ENCODE data around the gene ITGB1.

DNA sequence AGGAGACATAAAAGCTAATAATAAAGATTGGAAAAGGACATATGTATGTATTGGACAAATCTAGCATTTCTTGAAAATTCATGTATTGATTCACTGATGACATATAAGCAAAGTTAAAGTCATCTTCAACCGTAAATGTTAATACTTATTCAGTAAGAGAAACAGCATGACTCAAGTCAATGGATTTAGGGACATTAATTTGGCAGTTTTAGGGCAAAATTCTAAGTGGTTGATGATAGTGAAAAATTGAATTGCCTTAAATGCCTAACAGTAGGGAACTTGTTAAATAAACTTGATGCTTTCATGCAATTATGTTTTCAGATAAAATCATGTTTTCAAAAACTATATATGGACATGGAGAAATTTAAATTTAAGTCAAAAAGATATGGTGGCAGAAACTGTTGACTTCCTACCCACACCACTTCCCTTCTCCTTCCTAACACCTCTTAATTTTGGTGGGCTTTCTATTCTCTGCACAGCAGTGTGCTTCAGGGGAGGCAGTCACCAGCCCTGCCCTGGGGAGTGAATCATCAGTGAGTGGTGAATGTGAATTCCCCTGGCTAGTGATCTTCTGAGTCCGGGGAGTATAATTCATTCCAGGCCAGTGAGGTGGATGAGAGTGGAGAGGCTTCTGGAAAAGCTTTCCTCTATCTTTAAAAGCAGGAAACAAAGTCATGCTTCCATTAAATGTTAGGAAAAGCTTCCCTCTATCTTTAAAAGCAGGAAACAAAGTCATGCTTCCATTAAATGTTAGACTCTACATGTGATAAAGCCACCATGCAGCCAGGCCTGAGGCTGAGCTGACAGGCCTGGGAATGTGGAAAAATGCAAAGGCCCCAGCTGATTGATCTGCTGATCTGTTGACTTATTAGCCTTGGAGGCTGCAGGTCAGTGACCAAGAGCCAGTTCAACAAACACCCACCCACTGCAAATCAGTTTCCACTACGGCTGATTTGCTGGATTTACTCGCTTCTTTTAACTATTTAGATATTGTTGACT, 25.2 kb upstream of the ITGB1 start:
- TF ChIP-seq CTCF (conservative IDR thresholded peaks at IDR 0.05) (no peak), EZH2 (IDR thresholded peaks at IDR 0.05; ENCODE audit: low read depth) (no peak)
